Measurements from ENCODE around the gene SOX8.
"Not testable (repeated sequence)": the region's sequence is repeated elsewhere in the genome, so short reads cannot be mapped to it uniquely, and the experiment has no call there.

DNA sequence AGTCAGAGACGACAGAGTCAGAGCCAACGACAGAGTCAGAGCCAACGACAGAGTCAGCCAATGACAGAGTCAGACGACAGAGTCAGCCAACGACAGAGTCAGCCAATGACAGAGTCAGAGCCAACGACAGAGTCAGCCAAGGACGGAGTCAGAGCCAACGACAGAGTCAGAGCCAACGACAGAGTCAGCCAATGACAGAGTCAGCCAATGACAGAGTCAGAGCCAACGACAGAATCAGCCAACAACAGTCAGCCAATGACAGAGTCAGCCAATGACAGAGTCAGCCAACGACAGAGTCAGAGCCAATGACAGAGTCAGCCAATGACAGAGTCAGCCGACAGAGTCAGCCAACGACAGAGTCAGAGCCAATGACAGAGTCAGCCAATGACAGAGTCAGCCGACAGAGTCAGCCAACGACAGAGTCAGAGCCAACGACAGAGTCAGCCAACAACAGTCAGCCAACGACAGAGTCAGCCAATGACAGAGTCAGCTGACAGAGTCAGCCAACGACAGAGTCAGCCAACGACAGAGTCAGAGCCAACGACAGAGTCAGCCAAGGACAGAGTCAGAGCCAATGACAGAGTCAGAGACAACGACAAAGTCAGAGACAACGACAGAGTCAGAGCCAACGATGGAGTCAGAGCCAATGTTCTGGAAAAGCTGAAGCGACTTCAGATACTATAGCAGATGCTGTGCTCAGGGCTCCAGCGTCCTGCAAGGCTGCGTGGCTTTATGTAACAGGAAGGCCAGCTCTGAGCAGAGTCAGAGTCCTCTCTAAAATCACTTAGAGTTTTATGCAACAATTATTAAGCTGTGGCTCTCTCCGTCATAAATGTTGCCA lies 30.6 kb upstream of the SOX8 start:
- TF ChIP-seq, protein P1, sequence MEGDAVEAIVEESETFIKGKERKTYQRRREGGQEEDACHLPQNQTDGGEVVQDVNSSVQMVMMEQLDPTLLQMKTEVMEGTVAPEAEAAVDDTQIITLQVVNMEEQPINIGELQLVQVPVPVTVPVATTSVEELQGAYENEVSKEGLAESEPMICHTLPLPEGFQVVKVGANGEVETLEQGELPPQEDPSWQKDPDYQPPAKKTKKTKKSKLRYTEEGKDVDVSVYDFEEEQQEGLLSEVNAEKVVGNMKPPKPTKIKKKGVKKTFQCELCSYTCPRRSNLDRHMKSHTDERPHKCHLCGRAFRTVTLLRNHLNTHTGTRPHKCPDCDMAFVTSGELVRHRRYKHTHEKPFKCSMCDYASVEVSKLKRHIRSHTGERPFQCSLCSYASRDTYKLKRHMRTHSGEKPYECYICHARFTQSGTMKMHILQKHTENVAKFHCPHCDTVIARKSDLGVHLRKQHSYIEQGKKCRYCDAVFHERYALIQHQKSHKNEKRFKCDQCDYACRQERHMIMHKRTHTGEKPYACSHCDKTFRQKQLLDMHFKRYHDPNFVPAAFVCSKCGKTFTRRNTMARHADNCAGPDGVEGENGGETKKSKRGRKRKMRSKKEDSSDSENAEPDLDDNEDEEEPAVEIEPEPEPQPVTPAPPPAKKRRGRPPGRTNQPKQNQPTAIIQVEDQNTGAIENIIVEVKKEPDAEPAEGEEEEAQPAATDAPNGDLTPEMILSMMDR (IDR thresholded peaks at IDR 0.05; ENCODE audit: insufficient read depth, low read depth, low read length) = not testable (repeated sequence)
- not testable (repeated sequence) for TF ChIP-seq EZH2 (IDR thresholded peaks at IDR 0.05; ENCODE audit: insufficient read depth, low read length)
